ENCODE results near the gene HTR2C.

The HTR2C gene

DNA sequence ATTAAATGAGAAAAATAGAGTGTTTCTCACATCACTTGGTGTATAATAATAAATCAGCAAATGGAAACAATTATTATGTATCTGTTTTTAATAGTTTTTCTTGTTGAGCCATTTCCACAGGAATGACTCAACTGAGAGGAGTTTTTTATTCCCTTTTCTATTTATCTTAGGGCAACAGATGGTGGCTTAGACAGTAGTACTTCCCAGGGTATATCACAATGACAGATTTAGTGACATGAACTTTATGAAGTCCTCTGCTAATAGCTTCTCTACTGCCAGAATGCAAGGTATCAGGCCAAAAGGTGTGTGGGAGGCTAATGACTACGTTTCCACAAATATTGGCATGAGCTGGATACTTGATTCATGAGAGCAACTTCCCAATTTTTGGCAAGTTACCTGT lies 126.7 kb downstream of the HTR2C start:
- TF ChIP-seq TAF1 (IDR thresholded peaks at IDR 0.05; ENCODE audit: borderline replicate concordance, insufficient read depth, low read length) (no peak), POLR2AphosphoS5 (IDR thresholded peaks at IDR 0.05; ENCODE audit: low read depth, low read length) (no peak), SIN3A (IDR thresholded peaks at IDR 0.05; ENCODE audit: borderline replicate concordance, insufficient read depth, low read length) (no peak), FOXP2 (optimal IDR thresholded peaks at IDR 0.05; ENCODE audit: borderline replicate concordance, extremely low read depth, extremely low read length, insufficient read depth) (no peak)
- TF ChIP-seq, protein P1, sequence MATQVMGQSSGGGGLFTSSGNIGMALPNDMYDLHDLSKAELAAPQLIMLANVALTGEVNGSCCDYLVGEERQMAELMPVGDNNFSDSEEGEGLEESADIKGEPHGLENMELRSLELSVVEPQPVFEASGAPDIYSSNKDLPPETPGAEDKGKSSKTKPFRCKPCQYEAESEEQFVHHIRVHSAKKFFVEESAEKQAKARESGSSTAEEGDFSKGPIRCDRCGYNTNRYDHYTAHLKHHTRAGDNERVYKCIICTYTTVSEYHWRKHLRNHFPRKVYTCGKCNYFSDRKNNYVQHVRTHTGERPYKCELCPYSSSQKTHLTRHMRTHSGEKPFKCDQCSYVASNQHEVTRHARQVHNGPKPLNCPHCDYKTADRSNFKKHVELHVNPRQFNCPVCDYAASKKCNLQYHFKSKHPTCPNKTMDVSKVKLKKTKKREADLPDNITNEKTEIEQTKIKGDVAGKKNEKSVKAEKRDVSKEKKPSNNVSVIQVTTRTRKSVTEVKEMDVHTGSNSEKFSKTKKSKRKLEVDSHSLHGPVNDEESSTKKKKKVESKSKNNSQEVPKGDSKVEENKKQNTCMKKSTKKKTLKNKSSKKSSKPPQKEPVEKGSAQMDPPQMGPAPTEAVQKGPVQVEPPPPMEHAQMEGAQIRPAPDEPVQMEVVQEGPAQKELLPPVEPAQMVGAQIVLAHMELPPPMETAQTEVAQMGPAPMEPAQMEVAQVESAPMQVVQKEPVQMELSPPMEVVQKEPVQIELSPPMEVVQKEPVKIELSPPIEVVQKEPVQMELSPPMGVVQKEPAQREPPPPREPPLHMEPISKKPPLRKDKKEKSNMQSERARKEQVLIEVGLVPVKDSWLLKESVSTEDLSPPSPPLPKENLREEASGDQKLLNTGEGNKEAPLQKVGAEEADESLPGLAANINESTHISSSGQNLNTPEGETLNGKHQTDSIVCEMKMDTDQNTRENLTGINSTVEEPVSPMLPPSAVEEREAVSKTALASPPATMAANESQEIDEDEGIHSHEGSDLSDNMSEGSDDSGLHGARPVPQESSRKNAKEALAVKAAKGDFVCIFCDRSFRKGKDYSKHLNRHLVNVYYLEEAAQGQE (IDR thresholded peaks at IDR 0.05; ENCODE audit: insufficient read depth in 1 of 2, low read depth in 2 of 2, low read length in 2 of 2): no peak

DNA sequence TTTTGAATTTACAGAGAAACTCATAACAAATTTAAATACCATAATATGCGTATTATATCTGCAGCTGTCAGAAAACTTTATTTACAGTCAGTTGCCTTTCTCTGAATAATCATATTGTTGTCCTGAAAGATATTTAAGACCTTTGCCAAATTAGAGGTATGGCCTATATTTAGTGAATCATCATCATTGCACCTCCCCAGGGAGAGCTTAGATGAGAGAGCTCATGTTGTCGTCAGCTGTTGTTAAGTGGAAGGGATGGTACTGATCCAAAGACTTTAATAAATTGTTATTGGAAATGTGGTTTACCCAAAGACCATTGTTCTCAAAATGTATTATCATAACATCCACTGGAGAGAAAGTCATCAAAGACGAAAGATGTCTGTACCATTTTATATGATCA lies 128.6 kb downstream of the HTR2C start:
- TF ChIP-seq POLR2AphosphoS5 (IDR thresholded peaks at IDR 0.05; ENCODE audit: low read depth, low read length) (no peak), FOXP2 (optimal IDR thresholded peaks at IDR 0.05; ENCODE audit: borderline replicate concordance, extremely low read depth, extremely low read length, insufficient read depth) (no peak), SIN3A (IDR thresholded peaks at IDR 0.05; ENCODE audit: borderline replicate concordance, insufficient read depth, low read length) (no peak), TAF1 (IDR thresholded peaks at IDR 0.05; ENCODE audit: borderline replicate concordance, insufficient read depth, low read length) (no peak)
- TF ChIP-seq, protein P1 (IDR thresholded peaks at IDR 0.05; ENCODE audit: insufficient read depth in 1 of 2, low read depth in 2 of 2, low read length in 2 of 2): no peak

DNA sequence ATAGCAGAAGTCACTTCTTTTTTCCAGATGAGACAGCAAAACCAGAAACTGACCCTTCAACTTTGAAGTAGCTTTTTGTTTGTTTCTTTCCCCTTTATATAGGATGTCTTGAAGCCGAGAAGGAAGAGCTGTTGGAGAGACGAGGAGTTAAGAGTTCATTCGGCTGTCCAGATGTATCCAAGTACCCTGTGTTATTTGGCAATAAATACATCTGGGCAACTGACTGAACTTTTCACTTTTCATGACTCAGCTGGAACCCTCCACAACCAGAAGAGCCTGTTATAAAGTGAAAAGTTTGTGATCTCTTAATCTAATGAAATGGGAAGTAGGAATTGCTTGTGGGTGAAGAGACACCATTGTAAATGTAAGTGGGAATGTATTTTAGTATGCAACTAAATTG lies 131.2 kb downstream of the HTR2C start:
- TF ChIP-seq, protein P1 (IDR thresholded peaks at IDR 0.05; ENCODE audit: insufficient read depth in 1 of 2, low read depth in 2 of 2, low read length in 2 of 2): no peak
- TF ChIP-seq SIN3A (IDR thresholded peaks at IDR 0.05; ENCODE audit: borderline replicate concordance, insufficient read depth, low read length): no peak
- TF ChIP-seq POLR2AphosphoS5 (IDR thresholded peaks at IDR 0.05; ENCODE audit: low read depth, low read length): no peak
- TF ChIP-seq TAF1 (IDR thresholded peaks at IDR 0.05; ENCODE audit: borderline replicate concordance, insufficient read depth, low read length): no peak
- TF ChIP-seq FOXP2 (optimal IDR thresholded peaks at IDR 0.05; ENCODE audit: borderline replicate concordance, extremely low read depth, extremely low read length, insufficient read depth): no peak

DNA sequence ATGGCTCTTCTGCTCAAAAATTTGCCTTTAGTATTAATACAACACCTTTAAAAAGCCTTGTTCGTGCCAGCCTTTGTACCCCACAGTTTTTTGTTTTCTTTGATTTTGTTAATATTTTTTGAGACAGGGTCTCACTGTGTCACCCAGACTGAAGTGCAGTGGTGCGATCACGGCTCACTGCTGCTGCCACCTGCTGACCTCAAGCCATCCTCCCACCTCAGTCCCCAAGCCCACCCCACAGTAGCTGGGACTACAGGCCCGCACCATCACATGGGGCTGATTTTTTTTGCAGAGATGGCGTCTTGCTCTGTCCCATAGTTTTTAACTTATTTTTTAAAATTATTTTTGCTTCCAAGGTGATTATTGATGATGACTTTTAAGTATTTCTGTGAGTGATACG lies 134.0 kb downstream of the HTR2C start:
- TF ChIP-seq POLR2AphosphoS5 (IDR thresholded peaks at IDR 0.05; ENCODE audit: low read depth, low read length) (no peak), TAF1 (IDR thresholded peaks at IDR 0.05; ENCODE audit: borderline replicate concordance, insufficient read depth, low read length) (no peak), SIN3A (IDR thresholded peaks at IDR 0.05; ENCODE audit: borderline replicate concordance, insufficient read depth, low read length) (no peak), FOXP2 (optimal IDR thresholded peaks at IDR 0.05; ENCODE audit: borderline replicate concordance, extremely low read depth, extremely low read length, insufficient read depth) (no peak)
- TF ChIP-seq, protein P1 (IDR thresholded peaks at IDR 0.05; ENCODE audit: insufficient read depth in 1 of 2, low read depth in 2 of 2, low read length in 2 of 2): no peak

DNA sequence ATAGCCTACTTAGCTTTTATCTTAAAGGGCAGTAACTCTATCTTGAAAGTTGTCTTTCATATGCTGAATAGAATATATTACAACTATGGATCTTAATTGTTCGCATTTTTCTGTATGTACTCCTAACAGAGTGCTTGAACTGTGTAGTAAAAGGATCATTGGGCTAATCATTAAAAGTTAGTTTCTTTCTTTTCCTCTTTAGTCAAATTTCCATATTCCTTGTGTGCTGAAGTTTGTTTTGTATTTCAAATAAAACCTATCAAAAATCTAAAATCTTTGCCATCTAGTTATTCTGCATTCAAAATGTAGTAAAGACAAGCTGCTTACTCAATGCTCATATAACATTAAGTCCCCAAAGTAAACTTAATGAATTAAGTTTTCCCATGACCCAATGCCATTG lies 182.7 kb downstream of the HTR2C start:
- TF ChIP-seq, protein P1 (IDR thresholded peaks at IDR 0.05; ENCODE audit: insufficient read depth in 1 of 2, low read depth in 2 of 2, low read length in 2 of 2): no peak
- TF ChIP-seq FOXP2 (optimal IDR thresholded peaks at IDR 0.05; ENCODE audit: borderline replicate concordance, extremely low read depth, extremely low read length, insufficient read depth) (no peak), POLR2AphosphoS5 (IDR thresholded peaks at IDR 0.05; ENCODE audit: low read depth, low read length) (no peak), TAF1 (IDR thresholded peaks at IDR 0.05; ENCODE audit: borderline replicate concordance, insufficient read depth, low read length) (no peak), SIN3A (IDR thresholded peaks at IDR 0.05; ENCODE audit: borderline replicate concordance, insufficient read depth, low read length) (no peak)

All from PFSK-1 (cell line).